Measurements from ENCODE around the gene EPB41L2. TPM values are rescaled to one million over a fixed set of nuclear protein-coding genes. Genes with fewer than 3 reads are reported as not detected.

Gene EPB41L2
- total RNA-seq, 1 experiment from 2014 or later = 181 TPM

DNA sequence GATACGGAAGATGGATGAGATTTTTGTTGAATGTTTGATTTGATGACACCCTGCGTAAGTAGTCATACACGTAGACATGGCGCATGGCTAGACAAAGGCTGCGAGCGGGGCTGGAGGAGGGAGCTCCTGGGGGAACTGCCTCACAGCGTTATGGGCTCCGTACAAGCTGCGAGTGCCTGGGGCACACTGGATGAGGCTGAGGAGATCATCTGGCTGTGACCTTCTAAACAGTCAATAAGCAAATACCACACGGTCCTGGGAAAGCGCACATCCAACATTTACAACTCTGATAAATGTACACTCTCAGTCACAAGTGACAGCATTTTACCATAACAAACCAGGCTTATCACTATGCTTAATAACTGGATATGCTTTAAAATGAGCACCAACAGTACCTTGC, 198.7 kb downstream of the EPB41L2 start:
- H3K27ac ChIP-seq (ENCODE audit: low read depth, low read length, poor library complexity, severe bottlenecking) = no peak overlapping the region
- H3K36me3 ChIP-seq (ENCODE audit: insufficient read depth, low read length, poor library complexity, severe bottlenecking) = peaks cover 13% of the 10 kb centered on the region
- CTCF ChIA-PET = no interaction called here
- TF ChIP-seq EZH2 (IDR thresholded peaks at IDR 0.05; ENCODE audit: borderline replicate concordance, low read depth, low read length, poor library complexity, severe bottlenecking) = no peak
- TF ChIP-seq, protein P1, sequence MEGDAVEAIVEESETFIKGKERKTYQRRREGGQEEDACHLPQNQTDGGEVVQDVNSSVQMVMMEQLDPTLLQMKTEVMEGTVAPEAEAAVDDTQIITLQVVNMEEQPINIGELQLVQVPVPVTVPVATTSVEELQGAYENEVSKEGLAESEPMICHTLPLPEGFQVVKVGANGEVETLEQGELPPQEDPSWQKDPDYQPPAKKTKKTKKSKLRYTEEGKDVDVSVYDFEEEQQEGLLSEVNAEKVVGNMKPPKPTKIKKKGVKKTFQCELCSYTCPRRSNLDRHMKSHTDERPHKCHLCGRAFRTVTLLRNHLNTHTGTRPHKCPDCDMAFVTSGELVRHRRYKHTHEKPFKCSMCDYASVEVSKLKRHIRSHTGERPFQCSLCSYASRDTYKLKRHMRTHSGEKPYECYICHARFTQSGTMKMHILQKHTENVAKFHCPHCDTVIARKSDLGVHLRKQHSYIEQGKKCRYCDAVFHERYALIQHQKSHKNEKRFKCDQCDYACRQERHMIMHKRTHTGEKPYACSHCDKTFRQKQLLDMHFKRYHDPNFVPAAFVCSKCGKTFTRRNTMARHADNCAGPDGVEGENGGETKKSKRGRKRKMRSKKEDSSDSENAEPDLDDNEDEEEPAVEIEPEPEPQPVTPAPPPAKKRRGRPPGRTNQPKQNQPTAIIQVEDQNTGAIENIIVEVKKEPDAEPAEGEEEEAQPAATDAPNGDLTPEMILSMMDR (conservative IDR thresholded peaks at IDR 0.05; ENCODE audit: low read depth, low read length) = no peak
- no peak for DNase-seq (ENCODE audit: low spot score)
- no TSS peak for BruUV-seq (replicated peaks)
- POLR2A ChIA-PET (ENCODE audit: low non-redundant PET) = no interaction called here
- no peak overlapping the region for H3K4me3 ChIP-seq (ENCODE audit: low read depth, low read length, poor library complexity, severe bottlenecking)
- no peaks in the 10 kb centered on the region for H3K9me3 ChIP-seq (ENCODE audit: low read depth, low read length, poor library complexity, severe bottlenecking)
- no peaks in the 10 kb centered on the region for H3K27me3 ChIP-seq (replicated peaks; ENCODE audit: insufficient read depth, low read depth, low read length, poor library complexity)
- no peaks in the 10 kb centered on the region for H3K4me1 ChIP-seq (ENCODE audit: insufficient read depth, low read length, poor library complexity, severe bottlenecking)
- intact Hi-C loops (cut with micrococcal nuclease; ENCODE audit: unreplicated experiment) = no loop called here

DNA sequence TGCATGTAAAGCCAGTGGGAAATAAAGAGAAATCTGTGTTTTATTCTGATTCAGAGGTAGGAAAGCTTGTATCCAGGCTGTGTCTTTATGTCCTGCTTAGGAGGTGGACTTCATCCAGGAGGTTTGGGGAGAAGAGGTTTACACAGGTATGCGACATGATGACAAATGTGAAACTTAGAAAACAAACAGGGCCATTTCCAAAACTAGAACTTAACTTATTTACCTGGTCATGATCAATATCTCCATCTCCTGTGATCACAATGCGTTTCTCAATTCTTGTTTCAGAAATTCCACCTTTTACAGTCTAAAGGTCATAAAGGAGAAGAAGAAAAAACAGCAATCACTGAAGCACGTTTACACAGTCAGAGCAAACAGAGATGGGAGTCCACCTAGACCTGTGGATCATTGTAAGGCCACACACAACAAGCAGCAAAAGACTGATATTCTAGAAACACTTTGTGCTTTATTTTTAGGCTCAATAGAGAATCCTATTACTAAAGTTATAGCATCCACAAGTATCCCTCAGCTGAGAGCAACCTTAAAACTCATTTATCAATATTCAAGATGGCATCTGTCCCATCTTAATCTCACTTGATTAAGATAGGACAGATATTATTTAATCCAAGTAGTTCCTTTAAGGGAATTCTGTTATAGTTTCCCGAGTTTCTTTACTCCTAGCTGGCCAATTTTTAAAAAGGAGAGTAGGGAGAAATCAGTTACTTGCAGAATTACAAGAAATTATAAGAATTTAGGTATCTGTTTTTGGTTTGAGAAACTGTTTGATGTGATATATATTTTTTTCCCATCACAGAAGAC, 199.4 kb downstream of the EPB41L2 start:
- Histone ChIP-seq H3K27me3 (replicated peaks; ENCODE audit: insufficient read depth, low read depth, low read length, poor library complexity) (no peaks in the 10 kb centered on the region), H3K27ac (ENCODE audit: low read depth, low read length, poor library complexity, severe bottlenecking) (no peak overlapping the region), H3K36me3 (ENCODE audit: insufficient read depth, low read length, poor library complexity, severe bottlenecking) (peaks cover 13% of the 10 kb centered on the region), H3K9me3 (ENCODE audit: low read depth, low read length, poor library complexity, severe bottlenecking) (no peaks in the 10 kb centered on the region), H3K4me3 (ENCODE audit: low read depth, low read length, poor library complexity, severe bottlenecking) (no peak overlapping the region), H3K4me1 (ENCODE audit: insufficient read depth, low read length, poor library complexity, severe bottlenecking) (no peaks in the 10 kb centered on the region)
- BruUV-seq (replicated peaks) = no TSS peak
- POLR2A ChIA-PET (ENCODE audit: low non-redundant PET) = no interaction called here
- DNase-seq (ENCODE audit: low spot score) = no peak
- TF ChIP-seq EZH2 (IDR thresholded peaks at IDR 0.05; ENCODE audit: borderline replicate concordance, low read depth, low read length, poor library complexity, severe bottlenecking) = no peak
- CTCF ChIA-PET = no interaction called here
- intact Hi-C loops (cut with micrococcal nuclease; ENCODE audit: unreplicated experiment) = no loop called here

DNA sequence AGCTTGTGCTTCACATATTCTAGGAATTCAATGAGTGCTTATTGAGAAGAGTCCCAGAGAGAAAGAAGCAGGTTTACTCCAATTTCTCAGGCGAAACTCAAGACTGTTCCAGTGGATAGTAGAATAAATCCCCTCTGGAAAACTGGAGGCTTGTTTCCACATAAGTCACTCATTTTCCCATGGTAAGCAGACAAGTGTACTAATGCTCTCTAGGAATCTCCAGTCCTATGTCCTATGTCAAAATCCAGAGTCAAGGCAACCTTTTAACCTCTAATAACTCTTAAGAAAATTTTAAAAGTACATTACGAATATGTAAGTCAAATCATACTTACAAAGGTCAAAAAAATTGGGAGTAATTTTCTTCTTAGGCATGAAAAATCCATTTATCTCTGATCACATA, 200.7 kb downstream of the EPB41L2 start:
- no peak for TF ChIP-seq EZH2 (IDR thresholded peaks at IDR 0.05; ENCODE audit: borderline replicate concordance, low read depth, low read length, poor library complexity, severe bottlenecking)
- TF ChIP-seq, protein P1 (conservative IDR thresholded peaks at IDR 0.05; ENCODE audit: low read depth, low read length) = no peak
- no peaks in the 10 kb centered on the region for H3K27me3 ChIP-seq (replicated peaks; ENCODE audit: insufficient read depth, low read depth, low read length, poor library complexity)
- BruUV-seq (replicated peaks) = no TSS peak
- CTCF ChIA-PET = no interaction called here
- H3K4me1 ChIP-seq (ENCODE audit: insufficient read depth, low read length, poor library complexity, severe bottlenecking) = no peaks in the 10 kb centered on the region
- no peak for DNase-seq (ENCODE audit: low spot score)
- intact Hi-C loops (cut with micrococcal nuclease; ENCODE audit: unreplicated experiment) = no loop called here
- no peak overlapping the region for H3K4me3 ChIP-seq (ENCODE audit: low read depth, low read length, poor library complexity, severe bottlenecking)
- POLR2A ChIA-PET (ENCODE audit: low non-redundant PET) = no interaction called here
- no peaks in the 10 kb centered on the region for H3K9me3 ChIP-seq (ENCODE audit: low read depth, low read length, poor library complexity, severe bottlenecking)
- no peak overlapping the region for H3K27ac ChIP-seq (ENCODE audit: low read depth, low read length, poor library complexity, severe bottlenecking)
- H3K36me3 ChIP-seq (ENCODE audit: insufficient read depth, low read length, poor library complexity, severe bottlenecking) = peaks cover 13% of the 10 kb centered on the region
